Mesothelial cell of epicardium (in vitro differentiated cells): ENCODE results near the gene CENPM. TPM values are rescaled to one million over a fixed set of nuclear protein-coding genes. Genes with fewer than 3 reads are reported as not detected.

Experiments used
- DNase-seq, 2 experiments: peaks; one replicate each; pipeline ENCODE4 v3.0.0; 2021; ENCODE audit warnings: low spot score in 2 of 2; ENCODE audit not compliant: unreplicated experiment in 2 of 2
- H3K27ac Mint-ChIP-seq: 2 replicates; pipeline ENCODE4 v1.8.0; 2021; ENCODE audit warnings: mixed read lengths
- H3K27me3 Mint-ChIP-seq: 2 replicates; pipeline ENCODE4 v1.8.0; 2021; ENCODE audit warnings: low read depth, mixed read lengths
- H3K36me3 Mint-ChIP-seq: 2 replicates; pipeline ENCODE4 v1.8.0; 2021; ENCODE audit warnings: mixed read lengths
- H3K4me1 Mint-ChIP-seq: 2 replicates; pipeline ENCODE4 v1.8.0; 2021; ENCODE audit warnings: mixed read lengths
- H3K4me3 Mint-ChIP-seq: 2 replicates; pipeline ENCODE4 v1.8.0; 2021; ENCODE audit warnings: mild to moderate bottlenecking, moderate library complexity, mixed read lengths
- H3K9me3 Mint-ChIP-seq: 2 replicates; pipeline ENCODE4 v1.8.0; 2021; ENCODE audit warnings: mixed read lengths
- CTCF ChIP-seq: fragments of 200-600 bp; sonication (generic); IDR thresholded peaks from one replicate; pipeline ENCODE4 v1.5.0; 2021; ENCODE audit warnings: antibody characterized with exemption; ENCODE audit not compliant: unreplicated experiment
- total RNA-seq: library from RNA; stranded (reverse); gene quantifications from 3 replicates; pipeline ENCODE4 v1.2.1, GENCODE V29; 2021

CENPM gene
- total RNA-seq, 1 donor from 2014 or later: 13.3 TPM

GRCh38 chr22:41911001-41911611 is 35.8 kb downstream of the CENPM start:
- H3K27me3 Mint-ChIP-seq: peaks cover 66% of the 10 kb centered on the region
- H3K4me1 Mint-ChIP-seq: peaks cover 3% of the 10 kb centered on the region
- H3K36me3 Mint-ChIP-seq: peaks cover 5% of the 10 kb centered on the region
- H3K9me3 Mint-ChIP-seq: no peaks in the 10 kb centered on the region
- TF ChIP-seq CTCF: no peak
- H3K4me3 Mint-ChIP-seq: peak overlapping the region; percentile 47
- no peak for DNase-seq
- no peak overlapping the region for H3K27ac Mint-ChIP-seq

GRCh38 chr22:41910050-41911000 is 36.6 kb downstream of the CENPM start:
- Mint-ChIP-seq H3K4me1 (peaks cover 3% of the 10 kb centered on the region), H3K27me3 (peaks cover 58% of the 10 kb centered on the region), H3K9me3 (no peaks in the 10 kb centered on the region), H3K27ac (no peak overlapping the region), H3K36me3 (peaks cover 8% of the 10 kb centered on the region), H3K4me3 (peak overlapping the region; percentile 52)
- DNase-seq: no peak
- TF ChIP-seq CTCF: no peak

- H3K4me3 Mint-ChIP-seq: peak overlapping the region; percentile 40
- peaks cover 8% of the 10 kb centered on the region for H3K36me3 Mint-ChIP-seq
- H3K27me3 Mint-ChIP-seq: peaks cover 54% of the 10 kb centered on the region
- no peak for TF ChIP-seq CTCF
- no peak for DNase-seq
- H3K9me3 Mint-ChIP-seq: no peaks in the 10 kb centered on the region
- no peak overlapping the region for H3K27ac Mint-ChIP-seq
- peaks cover 3% of the 10 kb centered on the region for H3K4me1 Mint-ChIP-seq
Measured at GRCh38 chr22:41909310-41910049, 37.5 kb downstream of the CENPM start.

- H3K9me3 Mint-ChIP-seq: no peaks in the 10 kb centered on the region
- peaks cover 12% of the 10 kb centered on the region for H3K36me3 Mint-ChIP-seq
- no peak for DNase-seq
- H3K4me1 Mint-ChIP-seq: peaks cover 3% of the 10 kb centered on the region
- H3K4me3 Mint-ChIP-seq: no peak overlapping the region
- H3K27ac Mint-ChIP-seq: no peak overlapping the region
- no peak for TF ChIP-seq CTCF
- H3K27me3 Mint-ChIP-seq: peaks cover 52% of the 10 kb centered on the region
Measured at GRCh38 chr22:41908411-41909309, 38.3 kb downstream of the CENPM start.
